Lower lobe of right lung (tissue), 2 donors: ENCODE data around the gene LAMA3. TPM values are rescaled to one million over a fixed set of nuclear protein-coding genes. Genes with fewer than 3 reads are reported as not detected.

Experiments
- ATAC-seq, 2 donors: fragments of 200-7000 bp; cut with Tn5 transposase; one replicate each; pipeline ENCODE4 v1.9.1; 2020 to 2022; ENCODE audit warnings: mild to moderate bottlenecking in 2 of 2, moderate library complexity in 2 of 2
- DNase-seq: peaks from one replicate; pipeline ENCODE4 v3.0.0-alpha.2; 2020
- H3K27ac ChIP-seq: fragments of 200-600 bp; one replicate; pipeline ENCODE4 v1.8.0; 2022
- H3K27me3 ChIP-seq: fragments of 200-600 bp; one replicate; pipeline ENCODE4 v1.8.0; 2022; ENCODE audit warnings: low read depth
- H3K36me3 ChIP-seq: fragments of 200-600 bp; one replicate; pipeline ENCODE4 v1.8.0; 2022; ENCODE audit warnings: mild to moderate bottlenecking
- H3K4me1 ChIP-seq: fragments of 200-600 bp; one replicate; pipeline ENCODE4 v1.8.0; 2022
- H3K4me3 ChIP-seq: fragments of 200-600 bp; one replicate; pipeline ENCODE4 v1.8.0; 2022; ENCODE audit warnings: mild to moderate bottlenecking
- H3K9me3 ChIP-seq: fragments of 200-600 bp; one replicate; pipeline ENCODE4 v1.8.0; 2022
- CTCF ChIP-seq: fragments of 200-600 bp; IDR thresholded peaks from one replicate; pipeline ENCODE4 v1.8.0; 2022; ENCODE audit warnings: antibody characterized with exemption, mild to moderate bottlenecking
- intact Hi-C: fragments of 100-400 bp; cut with DNase I; formaldehyde crosslinking; loops from one replicate; pipeline ENCODE4 v1.11.0; 2022
- total RNA-seq: library from RNA; stranded (reverse); fragmentation: NEBNext Ultra II Directional; extraction: Animal tissue kit (Norgen Biotek cat#: 25700); gene quantifications from one replicate; pipeline ENCODE4 v1.2.1, GENCODE V29; 2021
- donor health status: DM: no; HTN: yes; CAD: no; lungs with severe emphysema.

Gene LAMA3
- total RNA-seq, 1 donor from 2014 or later, result 89.1 TPM

- Histone ChIP-seq H3K9me3 (no peaks in the 10 kb centered on the region), H3K36me3 (peaks cover 14% of the 10 kb centered on the region), H3K27ac (no peak overlapping the region), H3K4me3 (no peak overlapping the region), H3K4me1 (no peaks in the 10 kb centered on the region), H3K27me3 (no peaks in the 10 kb centered on the region)
- no peak for DNase-seq
- no peak for ATAC-seq
- TF ChIP-seq CTCF, result no peak
- intact Hi-C loops, result no loop called here
These were observed 240.7 kb downstream of the LAMA3 start for GRCh38 chr18:23930002-23930401.

- ATAC-seq (no peak), DNase-seq (no peak)
- H3K27me3 ChIP-seq, result no peaks in the 10 kb centered on the region
- H3K4me1 ChIP-seq, result no peaks in the 10 kb centered on the region
- no peak overlapping the region for H3K27ac ChIP-seq
- H3K4me3 ChIP-seq, result no peak overlapping the region
- no peak for TF ChIP-seq CTCF
- H3K9me3 ChIP-seq, result no peaks in the 10 kb centered on the region
- intact Hi-C loops, result no loop called here
- peaks cover 14% of the 10 kb centered on the region for H3K36me3 ChIP-seq
These were observed 243.3 kb downstream of the LAMA3 start for GRCh38 chr18:23932385-23933067.

GRCh38 chr18:23933407-23933806 is 244.2 kb downstream of the LAMA3 start:
- TF ChIP-seq CTCF, result no peak
- no peak for ATAC-seq

GRCh38 chr18:23934252-23934651 is 245.0 kb downstream of the LAMA3 start:
- H3K4me1 ChIP-seq, result peaks cover 10% of the 10 kb centered on the region
- ATAC-seq (no peak), DNase-seq (no peak)
- no peak for TF ChIP-seq CTCF
- H3K27me3 ChIP-seq, result no peaks in the 10 kb centered on the region
- no peaks in the 10 kb centered on the region for H3K9me3 ChIP-seq
- intact Hi-C loops, result no loop called here
- H3K4me3 ChIP-seq, result no peak overlapping the region
- peaks cover 4% of the 10 kb centered on the region for H3K36me3 ChIP-seq
- H3K27ac ChIP-seq, result no peak overlapping the region

More at GRCh38 chr18:23933407-23933806, 244.2 kb downstream of the LAMA3 start:
- DNase-seq, result no peak
- no peaks in the 10 kb centered on the region for H3K9me3 ChIP-seq
- no peak overlapping the region for H3K27ac ChIP-seq
- no peaks in the 10 kb centered on the region for H3K27me3 ChIP-seq
- peaks cover 6% of the 10 kb centered on the region for H3K36me3 ChIP-seq
- H3K4me3 ChIP-seq, result no peak overlapping the region
- intact Hi-C loops, result no loop called here
- peaks cover 4% of the 10 kb centered on the region for H3K4me1 ChIP-seq

- intact Hi-C loops, result no loop called here
- H3K27me3 ChIP-seq, result no peaks in the 10 kb centered on the region
- H3K4me1 ChIP-seq, result peaks cover 14% of the 10 kb centered on the region
- H3K4me3 ChIP-seq, result no peak overlapping the region
- ATAC-seq (no peak), DNase-seq (no peak)
- H3K36me3 ChIP-seq, result peaks cover 4% of the 10 kb centered on the region
- TF ChIP-seq CTCF, result no peak
- no peak overlapping the region for H3K27ac ChIP-seq
- H3K9me3 ChIP-seq, result no peaks in the 10 kb centered on the region
These were observed 245.6 kb downstream of the LAMA3 start for GRCh38 chr18:23934863-23935262.
